Measurements from ENCODE around the gene SENP8.
"Not testable (repeated sequence)": the region's sequence is repeated elsewhere in the genome, so short reads cannot be mapped to it uniquely, and the experiment has no call there.

The SENP8 gene

GRCh38 chr15:72155003-72155621 is 36.9 kb downstream of the SENP8 start:
- no peak for DNase-seq (ENCODE audit: low spot score)

GRCh38 chr15:72155635-72156616 is 37.7 kb downstream of the SENP8 start:
- peak; percentile 77 for DNase-seq (ENCODE audit: low spot score)

GRCh38 chr15:72156928-72157327 is 38.7 kb downstream of the SENP8 start:
- DNase-seq (ENCODE audit: low spot score) = no peak

GRCh38 chr15:72160696-72161245 is 42.6 kb downstream of the SENP8 start:
- no peak for DNase-seq (ENCODE audit: low spot score)

- DNase-seq (ENCODE audit: low spot score) = no peak
These were observed 43.3 kb downstream of the SENP8 start for GRCh38 chr15:72161361-72162132.

- no peak for DNase-seq (ENCODE audit: low spot score)
These were observed 44.4 kb downstream of the SENP8 start for GRCh38 chr15:72162569-72162968.

- no peak for DNase-seq (ENCODE audit: low spot score)
These were observed 45.5 kb downstream of the SENP8 start for GRCh38 chr15:72163719-72164118.

- no peak for DNase-seq (ENCODE audit: low spot score)
These were observed 48.7 kb downstream of the SENP8 start for GRCh38 chr15:72166716-72167417.

GRCh38 chr15:72167445-72167844 is 49.2 kb downstream of the SENP8 start:
- no peak for DNase-seq (ENCODE audit: low spot score)

- DNase-seq (ENCODE audit: low spot score) = no peak
These were observed 50.1 kb downstream of the SENP8 start for GRCh38 chr15:72168131-72168807.

GRCh38 chr15:72168808-72169190 is 50.6 kb downstream of the SENP8 start:
- no peak for DNase-seq (ENCODE audit: low spot score)

- no peak for DNase-seq (ENCODE audit: low spot score)
These were observed 51.2 kb downstream of the SENP8 start for GRCh38 chr15:72169236-72169920.

- DNase-seq (ENCODE audit: low spot score) = no peak
These were observed 51.9 kb downstream of the SENP8 start for GRCh38 chr15:72169921-72170611.

GRCh38 chr15:72170691-72171090 is 52.5 kb downstream of the SENP8 start:
- DNase-seq (ENCODE audit: low spot score) = no peak

GRCh38 chr15:72171978-72172377 is 53.8 kb downstream of the SENP8 start:
- DNase-seq (ENCODE audit: low spot score) = not testable (repeated sequence)

GRCh38 chr15:72172796-72173195 is 54.6 kb downstream of the SENP8 start:
- no peak for DNase-seq (ENCODE audit: low spot score)

GRCh38 chr15:72173401-72173800 is 55.2 kb downstream of the SENP8 start:
- DNase-seq (ENCODE audit: low spot score) = no peak

- no peak for DNase-seq (ENCODE audit: low spot score)
These were observed 55.8 kb downstream of the SENP8 start for GRCh38 chr15:72173864-72174550.

Measured in SK-N-DZ (cell line).